H9 (cell line): Measurements from ENCODE around the gene NBEAL1. TPM values are rescaled to one million over a fixed set of nuclear protein-coding genes. Genes with fewer than 3 reads are reported as not detected.

Experiments used
- DNase-seq: peaks from one replicate; pipeline ENCODE4 v3.0.0-alpha.2; 2017
- H2AFZ ChIP-seq: one replicate; pipeline ENCODE4 v1.6.1; 2013; ENCODE audit warnings: mild to moderate bottlenecking, low read length, control low read depth, moderate library complexity
- H2AK5ac ChIP-seq: 2 replicates; pipeline ENCODE4 v1.6.1; 2013; ENCODE audit warnings: low read length, control low read depth, mixed read lengths; ENCODE audit not compliant: insufficient read length
- H2BK120ac ChIP-seq: one replicate; pipeline ENCODE4 v1.6.1; 2013; ENCODE audit warnings: low read depth, mild to moderate bottlenecking, low read length, control low read depth, inconsistent platforms; ENCODE audit not compliant: poor library complexity, severe bottlenecking
- H2BK12ac ChIP-seq: 2 replicates; pipeline ENCODE4 v1.6.1; 2013; ENCODE audit warnings: low read length, control low read depth, mixed read lengths, low read depth; ENCODE audit not compliant: insufficient read length
- H2BK15ac ChIP-seq: 2 replicates; pipeline ENCODE4 v1.6.1; 2013; ENCODE audit warnings: low read depth, low read length, control low read depth
- H2BK20ac ChIP-seq: one replicate; pipeline ENCODE4 v1.6.1; 2013; ENCODE audit warnings: low read depth, mild to moderate bottlenecking, low read length, control low read depth, inconsistent platforms; ENCODE audit not compliant: poor library complexity, severe bottlenecking
- H2BK5ac ChIP-seq: 2 replicates; pipeline ENCODE4 v1.6.1; 2013; ENCODE audit warnings: low read length, control low read depth, mixed read lengths; ENCODE audit not compliant: insufficient read length
- H3K14ac ChIP-seq: 2 replicates; pipeline ENCODE4 v1.6.1; 2013; ENCODE audit warnings: low read length, control low read depth; ENCODE audit not compliant: insufficient read depth
- H3K18ac ChIP-seq: 2 replicates; pipeline ENCODE4 v1.6.1; 2013; ENCODE audit warnings: low read depth, mild to moderate bottlenecking, mixed read lengths, low read length, control low read depth; ENCODE audit not compliant: insufficient read length
- H3K23ac ChIP-seq: 2 replicates; pipeline ENCODE4 v1.6.1; 2013; ENCODE audit warnings: low read length, control low read depth, mixed read lengths, low read depth; ENCODE audit not compliant: insufficient read length
- H3K23me2 ChIP-seq: 2 replicates; pipeline ENCODE4 v1.6.1; 2013; ENCODE audit warnings: low read depth, mild to moderate bottlenecking, mixed read lengths, low read length, control low read depth; ENCODE audit not compliant: insufficient read length, poor library complexity, severe bottlenecking
- H3K27ac ChIP-seq: 2 replicates; pipeline ENCODE4 v1.5.1; 2013; ENCODE audit warnings: low read length, control low read depth, mixed read lengths, low read depth; ENCODE audit not compliant: insufficient read length
- H3K27me3 ChIP-seq: 2 replicates; pipeline ENCODE4 v1.6.1; 2013; ENCODE audit warnings: low read length, control low read depth, inconsistent platforms; ENCODE audit not compliant: insufficient read depth
- H3K4ac ChIP-seq: 2 replicates; pipeline ENCODE4 v1.6.1; 2013; ENCODE audit warnings: low read depth, mild to moderate bottlenecking, control low read depth, inconsistent platforms, low read length, moderate library complexity
- H3K4me1 ChIP-seq: 2 replicates; pipeline ENCODE4 v1.6.1; 2013; ENCODE audit warnings: low read length, control low read depth, inconsistent platforms; ENCODE audit not compliant: insufficient read depth
- H3K4me2 ChIP-seq: 2 replicates; pipeline ENCODE4 v1.6.1; 2013; ENCODE audit warnings: low read length, control low read depth, mixed read lengths; ENCODE audit not compliant: insufficient read length, insufficient read depth
- H3K56ac ChIP-seq: 2 replicates; pipeline ENCODE4 v1.6.1; 2013; ENCODE audit warnings: low read depth, mild to moderate bottlenecking, mixed read lengths, low read length, control low read depth; ENCODE audit not compliant: insufficient read length
- H3K79me1 ChIP-seq: 2 replicates; pipeline ENCODE4 v1.6.1; 2013; ENCODE audit warnings: low read depth, mild to moderate bottlenecking, moderate library complexity, low read length, control low read depth, inconsistent platforms; ENCODE audit not compliant: insufficient read depth, poor library complexity, severe bottlenecking
- H3K79me2 ChIP-seq: 2 replicates; pipeline ENCODE4 v1.6.1; 2013; ENCODE audit warnings: low read length, control low read depth, inconsistent platforms; ENCODE audit not compliant: insufficient read depth
- H3K9ac ChIP-seq: 2 replicates; pipeline ENCODE4 v1.6.1; 2013; ENCODE audit warnings: low read length, control low read depth, mixed read lengths; ENCODE audit not compliant: insufficient read length; ENCODE audit errors: extremely low read depth
- H3K9me3 ChIP-seq: one replicate; pipeline ENCODE4 v1.6.1; 2013; ENCODE audit warnings: low read depth, low read length, inconsistent platforms; ENCODE audit not compliant: control insufficient read depth
- H3T11ph ChIP-seq: one replicate; pipeline ENCODE4 v1.6.1; 2013; ENCODE audit warnings: mild to moderate bottlenecking, low read length, control low read depth, inconsistent platforms
- H4K20me1 ChIP-seq: one replicate; pipeline ENCODE4 v1.6.1; 2013; ENCODE audit not compliant: control insufficient read depth, insufficient read length, insufficient read depth
- H4K5ac ChIP-seq: 2 replicates; pipeline ENCODE4 v1.6.1; 2013; ENCODE audit warnings: low read depth, mild to moderate bottlenecking, mixed read lengths, low read length, control low read depth; ENCODE audit not compliant: insufficient read length
- H4K8ac ChIP-seq: replicated peaks from 2 replicates; pipeline ENCODE4 v1.6.1; 2013; ENCODE audit warnings: low read length, control low read depth, mixed read lengths, low read depth; ENCODE audit not compliant: insufficient read length
- H4K91ac ChIP-seq: 2 replicates; pipeline ENCODE4 v1.6.1; 2013; ENCODE audit warnings: low read depth, mild to moderate bottlenecking, moderate library complexity, mixed read lengths, low read length, control low read depth; ENCODE audit not compliant: insufficient read length
- H3K27ac Mint-ChIP-seq, 3 experiments: 2 replicates in 2 of 3; 3 replicates in 1 of 3; pipeline ENCODE4 v1.8.0; 2020 to 2021; ENCODE audit warnings: mixed read lengths in 3 of 3, mild to moderate bottlenecking in 1 of 3, moderate library complexity in 1 of 3
- H3K27me3 Mint-ChIP-seq: 2 replicates; pipeline ENCODE4 v1.8.0; 2021; ENCODE audit warnings: low read depth, mild to moderate bottlenecking, moderate library complexity, mixed read lengths
- H3K36me3 Mint-ChIP-seq, 3 experiments: 2 replicates in 2 of 3; 3 replicates in 1 of 3; pipeline ENCODE4 v1.8.0; 2020 to 2021; ENCODE audit warnings: low read depth in 3 of 3, mixed read lengths in 3 of 3; ENCODE audit not compliant: insufficient read depth in 1 of 3
- H3K4me1 Mint-ChIP-seq, 2 experiments: 2 replicates each; pipeline ENCODE4 v1.8.0; 2020; ENCODE audit warnings: mixed read lengths in 2 of 2
- H3K4me3 Mint-ChIP-seq, 2 experiments: 2 replicates in 1 of 2; 3 replicates in 1 of 2; pipeline ENCODE4 v1.8.0; 2020 to 2021; ENCODE audit warnings: mild to moderate bottlenecking in 2 of 2, mixed read lengths in 2 of 2, moderate library complexity in 1 of 2
- H3K9me3 Mint-ChIP-seq, 2 experiments: 2 replicates in 1 of 2; 3 replicates in 1 of 2; pipeline ENCODE4 v1.8.0; 2020; ENCODE audit warnings: mild to moderate bottlenecking in 2 of 2, mixed read lengths in 2 of 2, moderate library complexity in 1 of 2
- WGBS: extraction: QIAGEN DNeasy Blood & Tissue Kit; methylation state at CpG from one replicate; pipeline ENCODE4 v1.1.7; 2013; ENCODE audit warnings: missing lambda C conversion rate, low lambda C conversion rate, mixed read lengths; ENCODE audit not compliant: insufficient read length; ENCODE audit errors: extremely low coverage; 5-methylcytosine and 5-hydroxymethylcytosine counted together
- total RNA-seq: library from RNA; stranded (reverse); gene quantifications from 2 replicates; pipeline ENCODE4 v1.2.1, GENCODE V29; 2021
- TF ChIP-seq, protein P1 (sequence below): fragments of 200-600 bp; sonication (generic); conservative IDR thresholded peaks from 3 replicates; pipeline ENCODE4 v1.8.0; 2021; ENCODE audit warnings: antibody characterized with exemption, mild to moderate bottlenecking

NBEAL1 gene
- total RNA-seq, 1 experiment from 2014 or later: 10.1 TPM

DNA sequence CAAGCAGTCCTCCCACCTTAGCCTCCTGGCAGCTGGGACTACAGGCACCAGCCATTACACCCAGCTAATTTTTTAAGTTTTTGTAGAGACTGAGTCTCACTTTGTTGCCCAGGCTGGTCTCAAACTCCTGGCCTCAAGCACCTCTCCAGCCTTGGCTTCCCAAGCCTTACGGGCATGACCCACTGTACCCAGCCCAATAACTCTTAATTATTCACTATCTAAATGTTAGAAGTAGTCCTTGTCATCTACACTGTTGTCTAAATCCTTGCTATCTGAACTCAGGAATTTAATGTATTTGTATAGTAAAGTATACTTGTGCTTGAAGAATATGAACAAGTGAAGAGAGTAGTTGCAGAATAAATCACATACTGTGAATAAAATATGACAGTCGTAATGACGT, 37.9 kb upstream of the NBEAL1 start:
- H3K27ac Mint-ChIP-seq: no peak overlapping the region

More for the DNA sequence above, 37.9 kb upstream of the NBEAL1 start:
- no peak overlapping the region for H3K18ac ChIP-seq
- H3K56ac ChIP-seq: no peak overlapping the region
- no peak overlapping the region for H3K14ac ChIP-seq
- H3K4me2 ChIP-seq: no peak overlapping the region
- H3K27me3 ChIP-seq: no peaks in the 10 kb centered on the region
- no peak overlapping the region for H2AK5ac ChIP-seq
- H3K27me3 Mint-ChIP-seq: no peaks in the 10 kb centered on the region; the same call in 1 of the 2 replicates
- H2AFZ ChIP-seq: no peak overlapping the region
- H4K91ac ChIP-seq: no peak overlapping the region
- no peak overlapping the region for H3K23ac ChIP-seq
- H3K79me2 ChIP-seq: no peaks in the 10 kb centered on the region
- no peak for DNase-seq
- WGBS: no CpG with 5 or more reads among the region's 3 CpGs
- H3T11ph ChIP-seq: no peak overlapping the region
- TF ChIP-seq, protein P1, sequence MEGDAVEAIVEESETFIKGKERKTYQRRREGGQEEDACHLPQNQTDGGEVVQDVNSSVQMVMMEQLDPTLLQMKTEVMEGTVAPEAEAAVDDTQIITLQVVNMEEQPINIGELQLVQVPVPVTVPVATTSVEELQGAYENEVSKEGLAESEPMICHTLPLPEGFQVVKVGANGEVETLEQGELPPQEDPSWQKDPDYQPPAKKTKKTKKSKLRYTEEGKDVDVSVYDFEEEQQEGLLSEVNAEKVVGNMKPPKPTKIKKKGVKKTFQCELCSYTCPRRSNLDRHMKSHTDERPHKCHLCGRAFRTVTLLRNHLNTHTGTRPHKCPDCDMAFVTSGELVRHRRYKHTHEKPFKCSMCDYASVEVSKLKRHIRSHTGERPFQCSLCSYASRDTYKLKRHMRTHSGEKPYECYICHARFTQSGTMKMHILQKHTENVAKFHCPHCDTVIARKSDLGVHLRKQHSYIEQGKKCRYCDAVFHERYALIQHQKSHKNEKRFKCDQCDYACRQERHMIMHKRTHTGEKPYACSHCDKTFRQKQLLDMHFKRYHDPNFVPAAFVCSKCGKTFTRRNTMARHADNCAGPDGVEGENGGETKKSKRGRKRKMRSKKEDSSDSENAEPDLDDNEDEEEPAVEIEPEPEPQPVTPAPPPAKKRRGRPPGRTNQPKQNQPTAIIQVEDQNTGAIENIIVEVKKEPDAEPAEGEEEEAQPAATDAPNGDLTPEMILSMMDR: no peak
- no peaks in the 10 kb centered on the region for H4K20me1 ChIP-seq
- H2BK120ac ChIP-seq: no peak overlapping the region
- no peak overlapping the region for H2BK20ac ChIP-seq
- no peaks in the 10 kb centered on the region for H3K23me2 ChIP-seq
- H3K36me3 Mint-ChIP-seq: peaks cover 4 to 13% (median 11%) of the 10 kb centered on the region in 3 experiments
- no peaks in the 10 kb centered on the region for H3K4me1 Mint-ChIP-seq
- no peaks in the 10 kb centered on the region for H3K79me1 ChIP-seq
- no peaks in the 10 kb centered on the region for H3K4me1 ChIP-seq
- H3K9me3 ChIP-seq: no peaks in the 10 kb centered on the region
- H2BK5ac ChIP-seq: no peak overlapping the region
- H3K9ac ChIP-seq: no peak overlapping the region
- no peak overlapping the region for H4K8ac ChIP-seq
- no peak overlapping the region for H2BK15ac ChIP-seq
- H2BK12ac ChIP-seq: no peak overlapping the region
- H3K27ac ChIP-seq: no peak overlapping the region
- H3K4ac ChIP-seq: no peak overlapping the region
- no peak overlapping the region for H4K5ac ChIP-seq
- no peak overlapping the region for H3K4me3 Mint-ChIP-seq
- H3K9me3 Mint-ChIP-seq: peaks cover 5 to 7% of the 10 kb centered on the region in 2 experiments; a peak in 3 of 5 replicates
